Heart left ventricle (tissue), 16 donors: ENCODE measurements around the gene GPX4. TPM values are rescaled to one million over a fixed set of nuclear protein-coding genes. Genes with fewer than 3 reads are reported as not detected.

ENCODE experiments used
- ATAC-seq, 4 donors: fragments of 200-7000 bp; cut with Tn5 transposase; one replicate each; pipeline ENCODE4 v1.9.1; 2020 to 2022; ENCODE audit warnings: moderate library complexity in 4 of 4, mild to moderate bottlenecking in 3 of 4, moderate number of reproducible peaks in 1 of 4
- DNase-seq, 5 donors: peaks; one replicate each; pipeline ENCODE4 v3.0.0-alpha.2; 2020
- H3K27ac ChIP-seq, 12 donors: fragments of 200-600 bp; sonication (generic) in 4 of 12; one replicate each; pipeline versions ENCODE4 v1.5.0 to v1.8.0; 2016 to 2022; ENCODE audit warnings: mild to moderate bottlenecking in 2 of 12
- H3K27me3 ChIP-seq, 9 donors: fragments of 200-600 bp; sonication (generic) in 2 of 9; one replicate each; pipeline versions ENCODE4 v1.5.1 to v1.8.0; 2016 to 2022; ENCODE audit warnings: mild to moderate bottlenecking in 3 of 9
- H3K36me3 ChIP-seq, 9 donors: fragments of 200-600 bp; sonication (generic) in 2 of 9; one replicate each; pipeline versions ENCODE4 v1.5.0 to v1.8.0; 2018 to 2022; ENCODE audit warnings: mild to moderate bottlenecking in 2 of 9
- H3K4me1 ChIP-seq, 12 donors: fragments of 200-600 bp; sonication (generic) in 4 of 12; one replicate each; pipeline versions ENCODE4 v1.5.0 to v1.8.0; 2016 to 2022; ENCODE audit warnings: mild to moderate bottlenecking in 3 of 12
- H3K4me3 ChIP-seq, 12 donors: fragments of 200-600 bp; sonication (generic) in 4 of 12; one replicate each; pipeline versions ENCODE4 v1.5.0 to v1.8.0; 2017 to 2022; ENCODE audit warnings: mild to moderate bottlenecking in 9 of 12, moderate library complexity in 4 of 12
- H3K9me3 ChIP-seq, 12 donors: fragments of 200-600 bp; sonication (generic) in 4 of 12; one replicate each; pipeline versions ENCODE4 v1.5.0 to v1.8.0; 2016 to 2022; ENCODE audit warnings: mild to moderate bottlenecking in 1 of 12
- CTCF ChIP-seq, 12 donors: fragments of 200-600 bp; sonication (generic) in 4 of 12; IDR thresholded peaks; one replicate each; pipeline versions ENCODE4 v1.5.0 to v1.8.0; 2018 to 2022; ENCODE audit warnings: antibody characterized with exemption in 12 of 12, mild to moderate bottlenecking in 5 of 12
- POLR2A ChIP-seq, 2 donors: fragments of 450-650 bp; IDR thresholded peaks; one replicate each; pipeline ENCODE4 v1.6.1; 2017; ENCODE audit warnings: antibody characterized with exemption in 2 of 2, mild to moderate bottlenecking in 2 of 2, moderate library complexity in 2 of 2
- WGBS, 4 donors: extraction: QIAGEN DNeasy Blood & Tissue Kit in 2 of 4; methylation state at CpG; one replicate each; pipeline versions ENCODE4 v1.1.5 to v1.1.7; 2013 to 2018; 5-methylcytosine and 5-hydroxymethylcytosine counted together
- intact Hi-C, 10 donors: fragments of 100-400 bp; cut with DNase I; formaldehyde crosslinking; loops; one replicate each; pipeline versions ENCODE4 v1.11.1 to v1.14.2; 2022
- polyA plus RNA-seq, 2 donors: library from polyadenylated mRNA; stranded (reverse); fragments of 200-250 nt; gene quantifications; one replicate each; pipeline ENCODE4 v1.2.3, GENCODE V29; 2013
- total RNA-seq, 9 donors: library from RNA; depleted of rRNA in 2 of 9; stranded (reverse); fragments of >200 nt in 2 of 9; fragmentation: NEBNext Ultra II Directional in 3 of 9; extraction: Animal tissue kit (Norgen Biotek cat#: 25700) in 3 of 9; gene quantifications; one replicate each; pipeline versions ENCODE4 v1.1.0 to v1.2.4, GENCODE V29; 2016 to 2023
- donor health status: ischemic (EF 13 %, LVEDD 7.1; RV severe dilation, severe dysfunction).
- donor health status: healthy with polysubstance abuse.
- donor health status: DM: no; HTN: yes; CAD: no.
- donor health status: DM: no; HTN: no; CAD: no.
- donor health status: ischemic (EF 25% LVEDD 6.9; RV normal size, moderate dysfunction).
- donor health status: ischemic (EF 25% LVEDD 5.7; RV mildly dilated, moderate dysfunction).
- donor health status: healthy.
- donor health status: DM: yes; HTN: yes; CAD: no.
- donor health status: ischemic (EF 35%, LVEDD 5.7; RV mildly dilated, moderate dysfunction).
- donor health status: nonischemic (EF 11% LVEDD 7.7; RV severe dilation, severe dysfunction).
- donor health status: DM: yes; HTN: yes; CAD: no.
- donor health status: PGD.
- donor health status: ischemic (EF 29% LVEDD 5.4; RV normal size, mild dysfunction).
- donor health status: nonischemic (EF 23%, LVEDD 6.1; RV moderate dilation, normal function).

The GPX4 gene
- total and polyA plus RNA-seq, 11 donors, result 251 to 590 (median 326) TPM

DNA sequence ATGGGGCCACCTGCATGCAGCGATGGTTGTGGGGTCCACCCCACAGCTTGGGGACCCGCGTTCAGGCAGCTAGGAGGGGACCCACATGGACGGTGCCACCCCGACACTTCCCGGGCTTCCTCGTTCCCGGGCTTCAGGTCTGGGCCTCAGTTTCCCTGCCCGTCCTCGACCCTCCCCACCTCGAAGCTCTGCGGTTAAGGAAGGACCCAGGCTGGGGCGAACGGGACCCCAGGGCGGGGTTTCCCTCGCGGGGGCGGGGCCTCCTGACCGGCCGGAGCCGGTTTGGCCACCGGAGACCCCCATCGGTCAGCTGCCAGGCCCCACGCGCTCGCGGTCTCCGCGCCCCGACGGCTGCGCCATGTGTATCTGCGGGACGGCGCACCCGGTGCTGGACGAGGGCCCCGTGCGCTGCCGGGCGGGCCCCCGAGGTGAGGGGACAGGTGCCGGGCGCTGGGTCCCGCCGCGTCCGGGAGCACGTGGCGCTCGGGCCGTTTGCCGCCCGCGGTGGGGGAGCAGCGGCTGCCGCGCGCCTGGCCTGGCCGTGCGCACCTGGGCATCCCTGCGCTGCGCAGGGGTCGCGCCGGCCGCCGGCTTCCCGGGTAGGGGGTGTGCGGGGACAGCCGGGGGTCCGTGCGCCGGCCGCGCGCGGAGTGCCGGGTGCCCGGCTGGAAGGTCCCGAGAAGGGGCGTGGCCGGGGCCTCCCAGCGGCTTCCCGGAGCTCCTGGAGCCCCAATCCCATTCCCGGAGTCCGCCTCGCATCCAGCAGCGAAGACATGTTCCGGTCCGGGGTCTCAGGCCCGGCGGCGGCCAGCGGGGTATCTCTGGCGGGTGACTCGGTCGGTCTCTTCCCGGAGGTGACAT lies 32.6 kb upstream of the GPX4 start:
- Histone ChIP-seq H3K27me3 (peaks cover 33 to 68% (median 50%) of the 10 kb centered on the region in 9 donors), H3K4me1 (peaks cover 5 to 72% (median 17%) of the 10 kb centered on the region in 12 donors), H3K36me3 (peaks cover 0 to 42% (median 0%) of the 10 kb centered on the region in 9 donors), H3K9me3 (no peaks in the 10 kb centered on the region), H3K4me3 (peak overlapping the region in 2 of 12 donors; percentile 16 to 28), H3K27ac (no peak overlapping the region)
- intact Hi-C loops, result no loop called here
- no peak for ATAC-seq
- peak in 2 of 5 donors; percentile 30 to 68 for DNase-seq
- TF ChIP-seq POLR2A (IDR thresholded peaks at IDR 0.05) (no peak), CTCF (IDR thresholded peaks at IDR 0.05) (no peak)
- WGBS, 4 donors, result 3 to 16% (median 10%) methylated on average over 20 to 99 of the region's 99 CpGs

DNA sequence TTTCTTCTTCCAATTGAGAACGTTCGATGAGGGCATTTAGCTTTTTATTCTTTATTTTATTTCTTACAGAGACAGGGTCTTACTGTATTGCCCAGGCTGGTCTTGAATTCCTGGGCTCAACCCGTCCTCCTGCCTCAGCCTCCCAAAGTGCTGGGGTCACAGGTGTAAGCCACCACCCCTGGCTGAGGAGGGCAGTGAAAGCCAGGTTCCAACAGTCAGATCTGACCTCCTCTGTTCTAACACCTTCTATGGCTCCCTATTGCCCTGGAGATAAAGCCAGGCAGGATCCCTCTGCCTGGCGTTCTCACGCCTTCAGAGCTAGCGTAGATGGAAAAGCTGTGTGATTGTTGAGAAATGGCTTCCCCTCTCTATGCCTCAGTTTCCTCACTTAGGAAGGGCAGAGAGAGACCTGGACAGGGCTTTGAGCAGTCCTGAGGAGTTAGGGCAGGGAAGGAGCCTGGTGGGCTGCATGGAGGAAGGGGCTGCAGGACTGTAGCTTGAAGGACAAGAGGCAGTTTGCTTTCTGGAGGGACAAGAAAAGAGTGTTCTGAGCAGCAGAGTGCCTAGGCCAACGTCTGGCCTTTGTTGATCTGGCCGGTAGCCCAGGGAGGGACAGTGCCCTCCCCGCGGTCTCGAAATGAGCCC lies 31.3 kb upstream of the GPX4 start:
- ATAC-seq, result no peak
- peaks cover 0 to 73% (median 6%) of the 10 kb centered on the region in 12 donors for H3K4me1 ChIP-seq

DNA sequence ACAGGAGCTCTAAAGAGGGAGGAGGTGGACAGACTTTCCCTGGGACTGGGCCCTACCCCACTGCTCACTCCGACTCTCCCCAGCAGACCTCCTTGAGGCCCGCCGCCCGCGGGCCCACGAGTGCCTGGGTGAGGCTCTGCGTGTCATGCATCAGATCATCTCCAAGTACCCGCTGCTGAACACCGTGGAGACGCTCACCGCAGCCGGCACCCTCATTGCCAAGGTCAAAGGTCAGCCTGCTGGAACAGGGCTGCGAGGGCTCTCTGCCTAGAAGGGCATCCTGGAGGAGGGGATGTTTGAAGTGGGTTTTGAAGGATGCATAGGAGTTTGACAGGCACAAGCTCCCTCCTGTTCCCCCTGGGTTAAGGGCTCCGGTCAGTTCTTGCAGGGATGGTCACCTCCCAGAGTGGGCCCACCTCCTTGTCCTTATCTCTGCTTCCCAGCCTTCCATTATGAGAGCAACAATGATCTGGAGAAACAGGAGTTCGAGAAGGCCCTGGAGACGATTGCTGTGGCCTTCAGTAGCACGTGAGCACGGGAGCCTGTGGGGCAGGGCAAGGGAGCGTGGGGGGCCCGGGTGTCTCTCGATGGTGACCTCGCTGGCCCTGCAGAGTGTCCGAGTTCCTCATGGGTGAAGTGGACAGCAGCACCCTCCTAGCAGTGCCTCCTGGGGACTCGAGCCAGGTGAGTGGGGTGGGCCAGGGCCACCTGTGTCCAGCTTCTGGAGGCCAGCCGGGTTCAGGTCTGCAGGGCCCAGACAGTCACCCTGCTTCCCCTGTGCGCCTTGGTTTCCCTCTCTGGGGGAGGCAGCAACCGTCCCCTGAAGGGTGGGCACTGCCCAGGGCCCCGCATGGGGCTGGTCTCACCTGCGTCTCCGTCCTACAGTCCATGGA lies 30.5 kb upstream of the GPX4 start:
- peaks cover 0 to 77% (median 6%) of the 10 kb centered on the region in 12 donors for H3K4me1 ChIP-seq
- TF ChIP-seq POLR2A (IDR thresholded peaks at IDR 0.05) (no peak), CTCF (IDR thresholded peaks at IDR 0.05) (no peak)
- H3K27me3 ChIP-seq, result peaks cover 17 to 46% (median 29%) of the 10 kb centered on the region in 9 donors
- WGBS, 4 donors, result 93 to 97% (median 93%) methylated on average over 17 to 30 of the region's 30 CpGs
- peak overlapping the region in 1 of 12 donors; percentile 74 for H3K27ac ChIP-seq
- H3K4me3 ChIP-seq, result no peak overlapping the region
- no peaks in the 10 kb centered on the region for H3K9me3 ChIP-seq
- DNase-seq (peak in 1 of 5 donors; percentile 64), ATAC-seq (no peak)
- H3K36me3 ChIP-seq, result peaks cover 0 to 42% (median 0%) of the 10 kb centered on the region in 9 donors
- intact Hi-C loops, result no loop called here

More for the DNA sequence above, 31.3 kb upstream of the GPX4 start:
- intact Hi-C loops, result no loop called here
- Histone ChIP-seq H3K4me3 (no peak overlapping the region), H3K36me3 (peaks cover 0 to 42% (median 0%) of the 10 kb centered on the region in 9 donors), H3K27ac (no peak overlapping the region), H3K27me3 (peaks cover 20 to 54% (median 37%) of the 10 kb centered on the region in 9 donors), H3K9me3 (no peaks in the 10 kb centered on the region)
- no peak for TF ChIP-seq CTCF (IDR thresholded peaks at IDR 0.05)
- TF ChIP-seq POLR2A (IDR thresholded peaks at IDR 0.05), result no peak
- WGBS, 4 donors, result 82 to 93% (median 86%) methylated on average over 11 of the region's 11 CpGs
- no peak for DNase-seq
